AG09319 (cell line): ENCODE measurements around the gene HSD17B14.
"Not testable (repeated sequence)": the region's sequence is repeated elsewhere in the genome, so short reads cannot be mapped to it uniquely, and the experiment has no call there.

Experiments used
- DNase-seq: peaks from one replicate; pipeline ENCODE4 v3.0.0-alpha.2; 2010; ENCODE audit warnings: low read depth; ENCODE audit errors: extremely low read depth
- CTCF ChIP-seq: IDR thresholded peaks from 2 replicates; pipeline ENCODE4 v1.5.1; 2011; ENCODE audit warnings: low read depth, mild to moderate bottlenecking, inconsistent platforms, low read length, moderate library complexity

HSD17B14 gene

GRCh38 chr19:48795055-48795684 is 41.1 kb downstream of the HSD17B14 start:
- TF ChIP-seq CTCF = peak; percentile 90
- DNase-seq = peak; percentile 92

- DNase-seq = no peak
- TF ChIP-seq CTCF = no peak
These were observed 42.0 kb downstream of the HSD17B14 start for GRCh38 chr19:48794291-48794690.

- TF ChIP-seq CTCF = no peak
- no peak for DNase-seq
These were observed 43.0 kb downstream of the HSD17B14 start for GRCh38 chr19:48793271-48793670.

GRCh38 chr19:48787331-48787730 is 49.0 kb downstream of the HSD17B14 start:
- DNase-seq = not testable (repeated sequence)

- not testable (repeated sequence) for DNase-seq
These were observed 49.9 kb downstream of the HSD17B14 start for GRCh38 chr19:48786422-48786821.

GRCh38 chr19:48784527-48784926 is 51.8 kb downstream of the HSD17B14 start:
- peak; percentile 20 for TF ChIP-seq CTCF
- DNase-seq = no peak

GRCh38 chr19:48780631-48781391 is 55.5 kb downstream of the HSD17B14 start:
- TF ChIP-seq CTCF = no peak
- DNase-seq = no peak

- DNase-seq = no peak
- TF ChIP-seq CTCF = no peak
These were observed 56.7 kb downstream of the HSD17B14 start for GRCh38 chr19:48779636-48780035.
